ENCODE measurements around the gene ISG20L2. TPM values are rescaled to one million over a fixed set of nuclear protein-coding genes. Genes with fewer than 3 reads are reported as not detected.

Gene ISG20L2
- total RNA-seq, 1 experiment from 2014 or later: 41.7 TPM

- H3K4me1 ChIP-seq (ENCODE audit: control insufficient read depth in 1 of 2, insufficient read depth in 2 of 2, low read length in 2 of 2): peaks cover 72 to 87% of the 10 kb centered on the region in 2 experiments
- ATAC-seq (peak; percentile 61), DNase-seq (ENCODE audit: low read depth, low spot score) (no peak)
- H3K36me3 ChIP-seq (ENCODE audit: control insufficient read depth in 1 of 2, insufficient read depth in 2 of 2, low read length in 2 of 2): peaks cover under 1 to 2% of the 10 kb centered on the region in 2 experiments; a peak in 2 of 4 replicates
- ChIA-PET POLR2A (interaction anchor here (0.6 to 6.4 kb wide), 16 partner anchors 8 to 205 kb away, joined by 3 to 87 read pairs (median 4); partner anchors contain the start of genes ISG20L2, MEF2D, METTL25B and MRPL24), RAD21 (ENCODE audit: low non-redundant PET in 1 of 2, low total read pairs in 2 of 2, uncharacterized antibody in 2 of 2, unreplicated experiment in 2 of 2) (interaction anchor here (0.7 to 3.5 kb wide), 7 partner anchors 13 to 29 kb away, joined by 3 to 45 read pairs (median 13); no protein-coding TSS in a partner anchor), CTCF (interaction anchor here (0.8 to 14.7 kb wide), 19 partner anchors 9 to 222 kb away, joined by 3 to 310 read pairs (median 5); partner anchors contain the start of genes ISG20L2, METTL25B, NES and NTRK1)
- no peaks in the 10 kb centered on the region for H3K9me2 ChIP-seq (ENCODE audit: insufficient read depth)
- peak overlapping the region; percentile 89 for H3K27ac ChIP-seq (ENCODE audit: low read depth, low read length)
- no TSS peak for BruUV-seq (replicated peaks)
- peak overlapping the region; percentile 62 to 63 for H3K4me3 ChIP-seq (replicated peaks in 1 of 2; ENCODE audit: low read depth in 1 of 2, low read length in 2 of 2)
- peak overlapping the region; percentile 85 for H3K4me2 ChIP-seq (ENCODE audit: low read length)
- H3K27me3 ChIP-seq (ENCODE audit: insufficient read depth, low read length): no peaks in the 10 kb centered on the region
- H4K20me1 ChIP-seq (ENCODE audit: insufficient read depth): no peaks in the 10 kb centered on the region
- no peak overlapping the region for H2AFZ ChIP-seq (ENCODE audit: low read depth, low read length, poor library complexity, severe bottlenecking)
- H3K9me3 ChIP-seq (ENCODE audit: control insufficient read depth in 1 of 2, insufficient read depth in 1 of 2, low read depth in 1 of 2, low read length in 2 of 2): no peaks in the 10 kb centered on the region
- peak; percentile 24 for TF ChIP-seq POLR2A (IDR thresholded peaks at IDR 0.05; ENCODE audit: borderline replicate concordance, extremely low read depth, insufficient read depth, insufficient read length)
- TF ChIP-seq REST (IDR thresholded peaks at IDR 0.05; ENCODE audit: low read depth): no peak
- TF ChIP-seq JUND (IDR thresholded peaks at IDR 0.05): no peak
- no peak for TF ChIP-seq SRF (IDR thresholded peaks at IDR 0.05; ENCODE audit: low read depth)
- TF ChIP-seq CEBPB (IDR thresholded peaks at IDR 0.05; ENCODE audit: low read depth): no peak
- TF ChIP-seq FOSL1 (IDR thresholded peaks at IDR 0.05; ENCODE audit: low read depth): no peak
- peak; percentile 2 for TF ChIP-seq YY1 (IDR thresholded peaks at IDR 0.05; ENCODE audit: extremely low read depth, insufficient replicate concordance, low read depth, low read length)
- no peak for TF ChIP-seq ZFX (IDR thresholded peaks at IDR 0.05)
- TF ChIP-seq ZBTB33 (IDR thresholded peaks at IDR 0.05; ENCODE audit: extremely low read depth, insufficient replicate concordance, low read length): no peak
- TF ChIP-seq SIN3A (IDR thresholded peaks at IDR 0.05; ENCODE audit: low read depth): no peak
- no peak for TF ChIP-seq EZH2 (IDR thresholded peaks at IDR 0.05)
- TF ChIP-seq, protein P1, sequence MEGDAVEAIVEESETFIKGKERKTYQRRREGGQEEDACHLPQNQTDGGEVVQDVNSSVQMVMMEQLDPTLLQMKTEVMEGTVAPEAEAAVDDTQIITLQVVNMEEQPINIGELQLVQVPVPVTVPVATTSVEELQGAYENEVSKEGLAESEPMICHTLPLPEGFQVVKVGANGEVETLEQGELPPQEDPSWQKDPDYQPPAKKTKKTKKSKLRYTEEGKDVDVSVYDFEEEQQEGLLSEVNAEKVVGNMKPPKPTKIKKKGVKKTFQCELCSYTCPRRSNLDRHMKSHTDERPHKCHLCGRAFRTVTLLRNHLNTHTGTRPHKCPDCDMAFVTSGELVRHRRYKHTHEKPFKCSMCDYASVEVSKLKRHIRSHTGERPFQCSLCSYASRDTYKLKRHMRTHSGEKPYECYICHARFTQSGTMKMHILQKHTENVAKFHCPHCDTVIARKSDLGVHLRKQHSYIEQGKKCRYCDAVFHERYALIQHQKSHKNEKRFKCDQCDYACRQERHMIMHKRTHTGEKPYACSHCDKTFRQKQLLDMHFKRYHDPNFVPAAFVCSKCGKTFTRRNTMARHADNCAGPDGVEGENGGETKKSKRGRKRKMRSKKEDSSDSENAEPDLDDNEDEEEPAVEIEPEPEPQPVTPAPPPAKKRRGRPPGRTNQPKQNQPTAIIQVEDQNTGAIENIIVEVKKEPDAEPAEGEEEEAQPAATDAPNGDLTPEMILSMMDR (IDR thresholded peaks at IDR 0.05 in 2 of 3, conservative IDR thresholded peaks at IDR 0.05 in 1 of 3; ENCODE audit: borderline replicate concordance in 1 of 3, insufficient read depth in 1 of 3, low read depth in 2 of 3, low read length in 2 of 3): peak in 2 of 3 experiments; percentile 80 to 92; a peak in 4 of 6 replicates
- TF ChIP-seq ELF1 (IDR thresholded peaks at IDR 0.05; ENCODE audit: borderline replicate concordance, low read depth): no peak
- TF ChIP-seq SP1 (IDR thresholded peaks at IDR 0.05; ENCODE audit: low read depth): no peak
- TF ChIP-seq RAD21 (IDR thresholded peaks at IDR 0.05; ENCODE audit: low read depth): no peak
- TF ChIP-seq ZNF274 (IDR thresholded peaks at IDR 0.05; ENCODE audit: low read depth, low read length): no peak
- TF ChIP-seq TCF7L2 (IDR thresholded peaks at IDR 0.05; ENCODE audit: borderline replicate concordance, extremely low read depth, insufficient read depth, insufficient read length): peak; percentile 98
- TF ChIP-seq, protein P2, sequence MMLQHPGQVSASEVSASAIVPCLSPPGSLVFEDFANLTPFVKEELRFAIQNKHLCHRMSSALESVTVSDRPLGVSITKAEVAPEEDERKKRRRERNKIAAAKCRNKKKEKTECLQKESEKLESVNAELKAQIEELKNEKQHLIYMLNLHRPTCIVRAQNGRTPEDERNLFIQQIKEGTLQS (IDR thresholded peaks at IDR 0.05): no peak
- TF ChIP-seq EGR1 (IDR thresholded peaks at IDR 0.05; ENCODE audit: low read depth): no peak
- peaks cover 27% of the 10 kb centered on the region for H3K79me2 ChIP-seq (ENCODE audit: insufficient read depth, low read length)
- intact Hi-C loops (cut with micrococcal nuclease): loop anchor here (1.0 kb wide), 2 partner anchors 17 to 46 kb away; no protein-coding TSS in a partner anchor
- peak overlapping the region; percentile 80 for H3K9ac ChIP-seq (ENCODE audit: low read length)
Observed at GRCh38 chr1:156705918-156706656, 22.5 kb downstream of the ISG20L2 start.

Data from HCT116 (cell line).